GM12872 (cell line): ENCODE results near the gene PTPN7.

Source experiments
- TF ChIP-seq, protein P1 (sequence below): IDR thresholded peaks from 3 replicates; pipeline ENCODE4 v1.5.1; 2011; ENCODE audit warnings: low read depth, mild to moderate bottlenecking, low read length, moderate library complexity; ENCODE audit not compliant: insufficient read depth

Gene PTPN7

DNA sequence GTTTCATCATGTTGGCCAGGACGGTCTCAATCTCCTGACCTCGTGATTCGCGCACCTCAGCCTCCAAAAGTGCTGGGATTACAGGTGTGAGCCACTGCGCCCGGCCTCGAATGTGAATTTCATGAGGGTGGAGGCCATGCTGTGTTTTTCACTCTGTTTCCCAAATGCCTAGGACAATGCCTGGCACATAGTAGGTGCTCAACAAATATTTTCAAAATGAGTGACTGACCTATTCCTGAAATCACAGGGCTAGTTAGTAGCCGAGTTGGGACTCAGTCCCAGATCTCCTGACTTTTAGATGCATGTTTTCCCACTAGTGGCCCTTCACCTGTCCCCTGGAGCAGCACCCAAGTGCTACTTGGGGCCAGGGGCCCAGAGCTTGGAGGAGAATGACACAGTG is 44.1 kb downstream of the PTPN7 start:
- TF ChIP-seq, protein P1, sequence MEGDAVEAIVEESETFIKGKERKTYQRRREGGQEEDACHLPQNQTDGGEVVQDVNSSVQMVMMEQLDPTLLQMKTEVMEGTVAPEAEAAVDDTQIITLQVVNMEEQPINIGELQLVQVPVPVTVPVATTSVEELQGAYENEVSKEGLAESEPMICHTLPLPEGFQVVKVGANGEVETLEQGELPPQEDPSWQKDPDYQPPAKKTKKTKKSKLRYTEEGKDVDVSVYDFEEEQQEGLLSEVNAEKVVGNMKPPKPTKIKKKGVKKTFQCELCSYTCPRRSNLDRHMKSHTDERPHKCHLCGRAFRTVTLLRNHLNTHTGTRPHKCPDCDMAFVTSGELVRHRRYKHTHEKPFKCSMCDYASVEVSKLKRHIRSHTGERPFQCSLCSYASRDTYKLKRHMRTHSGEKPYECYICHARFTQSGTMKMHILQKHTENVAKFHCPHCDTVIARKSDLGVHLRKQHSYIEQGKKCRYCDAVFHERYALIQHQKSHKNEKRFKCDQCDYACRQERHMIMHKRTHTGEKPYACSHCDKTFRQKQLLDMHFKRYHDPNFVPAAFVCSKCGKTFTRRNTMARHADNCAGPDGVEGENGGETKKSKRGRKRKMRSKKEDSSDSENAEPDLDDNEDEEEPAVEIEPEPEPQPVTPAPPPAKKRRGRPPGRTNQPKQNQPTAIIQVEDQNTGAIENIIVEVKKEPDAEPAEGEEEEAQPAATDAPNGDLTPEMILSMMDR: no peak

DNA sequence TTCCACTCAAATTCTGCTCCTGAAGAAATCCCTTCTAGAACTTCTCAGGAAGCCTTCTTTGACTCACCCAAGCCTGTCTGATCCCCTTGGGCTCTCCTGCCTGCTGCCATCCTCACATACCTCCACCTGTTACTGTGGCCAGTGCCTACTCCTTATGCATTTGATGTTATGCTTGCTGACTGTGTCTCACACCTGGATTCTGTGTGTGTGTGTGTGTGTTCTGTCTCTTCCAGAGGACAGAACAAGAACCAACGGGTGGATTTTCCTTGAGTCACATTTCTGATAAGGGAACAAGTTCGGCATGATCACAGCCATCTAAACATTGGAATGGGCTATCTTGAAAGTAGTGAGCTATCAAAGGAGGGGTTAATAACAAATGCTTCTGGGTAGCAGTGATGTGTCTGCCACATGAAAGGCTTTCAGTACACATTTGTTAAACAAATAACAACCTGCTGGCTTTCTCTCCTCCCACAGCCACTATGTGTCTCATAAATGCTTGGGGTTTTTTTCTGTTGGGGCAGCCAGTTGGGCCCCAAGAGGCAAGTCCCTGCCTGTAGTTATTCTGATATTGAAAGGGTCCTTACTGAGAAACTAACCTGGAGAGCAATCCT is 46.6 kb downstream of the PTPN7 start:
- TF ChIP-seq, protein P1: no peak

DNA sequence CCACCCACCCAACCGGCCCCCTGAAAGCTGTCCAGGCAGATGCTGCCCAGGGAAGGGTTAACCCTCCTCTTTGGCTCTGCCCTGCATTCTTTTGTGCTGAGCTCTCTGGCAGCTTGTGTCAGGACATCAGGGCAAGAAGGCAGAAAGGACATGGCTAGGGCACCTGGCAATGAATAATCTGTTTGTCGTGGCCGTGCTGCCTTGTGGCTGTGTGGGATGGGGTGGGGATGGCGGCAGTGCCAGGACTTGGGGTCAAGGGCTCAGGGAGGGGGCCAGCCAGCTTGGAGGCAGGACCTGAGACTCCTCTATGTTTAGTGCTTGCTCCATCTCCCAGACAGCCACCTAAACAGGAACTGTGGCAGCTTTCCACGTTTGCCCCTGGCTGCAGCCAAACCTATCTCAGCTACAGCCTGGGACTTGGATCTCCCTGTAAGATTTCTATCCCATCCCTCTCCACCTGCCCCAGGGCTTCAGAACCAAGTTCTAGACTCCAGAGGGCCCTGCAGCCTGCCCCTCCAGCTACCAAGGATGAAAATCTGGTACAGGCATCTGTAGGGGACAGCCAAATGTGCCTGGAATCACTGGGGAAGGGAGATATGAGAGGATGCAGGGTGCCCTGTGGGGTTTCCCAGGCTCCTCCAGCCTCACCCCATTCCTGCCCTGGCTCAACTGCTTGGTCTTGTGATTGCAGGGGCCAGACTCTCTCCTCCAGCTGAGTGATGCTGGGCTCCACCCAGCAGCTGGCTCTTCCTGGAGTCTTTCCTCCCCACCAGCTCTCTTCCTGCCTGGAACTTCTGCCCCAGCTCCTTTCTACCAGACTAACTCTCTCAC is 47.3 kb downstream of the PTPN7 start:
- TF ChIP-seq, protein P1: no peak

DNA sequence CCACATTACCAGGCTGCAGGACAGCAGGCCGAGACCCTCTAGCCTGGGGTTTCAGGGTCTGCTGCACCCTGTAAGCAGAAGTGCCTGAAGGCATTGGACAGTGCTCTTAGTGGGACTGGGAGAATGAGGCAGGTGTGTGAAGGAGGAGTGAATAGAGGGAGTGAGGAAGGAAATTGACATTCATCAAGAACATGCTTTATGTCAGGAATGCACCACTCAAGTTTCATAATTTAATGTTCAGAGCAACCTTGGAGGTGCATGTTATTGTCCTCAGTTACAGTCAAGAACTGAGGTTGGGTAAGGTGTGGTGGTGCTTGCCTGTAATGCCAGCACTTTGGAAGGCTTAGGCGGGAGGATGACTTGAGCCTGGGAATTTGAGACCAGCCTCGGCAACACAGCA is 49.4 kb downstream of the PTPN7 start:
- TF ChIP-seq, protein P1: no peak

DNA sequence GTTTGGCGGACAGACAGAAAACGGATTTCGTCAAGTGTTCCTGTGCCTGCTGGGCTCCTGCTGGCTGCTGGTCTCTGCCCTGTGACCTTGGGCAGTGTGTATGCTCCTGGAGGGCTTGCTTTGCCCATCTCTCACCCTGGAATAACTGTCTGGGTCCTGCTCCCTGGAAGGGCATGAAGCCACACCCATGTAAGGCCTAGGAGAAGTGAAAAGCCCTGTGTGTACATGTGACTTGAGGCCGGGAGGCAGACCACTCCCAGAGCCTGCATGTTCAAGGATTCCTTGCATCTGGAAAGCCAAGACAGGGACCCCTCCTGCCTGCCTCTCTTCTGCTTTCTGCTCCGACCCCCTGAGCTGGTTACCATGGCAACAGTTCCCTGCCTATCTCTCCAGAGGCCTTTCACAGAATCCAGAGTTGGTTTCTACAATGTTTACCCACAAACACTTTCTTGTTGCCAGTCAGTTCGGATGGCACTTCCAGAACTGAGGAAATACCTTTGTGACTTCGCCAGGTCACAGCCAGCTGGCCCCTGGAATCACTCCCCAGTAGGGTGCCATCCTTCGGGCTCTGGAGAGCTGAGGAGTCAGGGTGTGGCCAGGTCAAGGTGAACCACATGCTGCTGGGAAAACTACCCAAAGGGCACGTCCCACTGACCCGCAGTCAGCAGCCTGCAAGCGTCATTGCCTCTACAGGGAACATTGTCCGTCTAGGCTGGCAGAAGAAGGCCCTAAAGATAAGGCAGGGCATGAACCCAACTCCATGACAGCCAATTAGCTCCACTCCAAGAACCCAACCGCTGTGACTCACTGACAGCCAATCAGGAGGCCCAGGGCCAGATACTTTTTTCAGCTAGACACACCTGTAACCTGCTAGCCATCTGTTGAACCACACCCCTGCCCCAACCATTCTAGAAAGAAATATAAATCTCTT is 52.3 kb downstream of the PTPN7 start:
- TF ChIP-seq, protein P1: no peak

DNA sequence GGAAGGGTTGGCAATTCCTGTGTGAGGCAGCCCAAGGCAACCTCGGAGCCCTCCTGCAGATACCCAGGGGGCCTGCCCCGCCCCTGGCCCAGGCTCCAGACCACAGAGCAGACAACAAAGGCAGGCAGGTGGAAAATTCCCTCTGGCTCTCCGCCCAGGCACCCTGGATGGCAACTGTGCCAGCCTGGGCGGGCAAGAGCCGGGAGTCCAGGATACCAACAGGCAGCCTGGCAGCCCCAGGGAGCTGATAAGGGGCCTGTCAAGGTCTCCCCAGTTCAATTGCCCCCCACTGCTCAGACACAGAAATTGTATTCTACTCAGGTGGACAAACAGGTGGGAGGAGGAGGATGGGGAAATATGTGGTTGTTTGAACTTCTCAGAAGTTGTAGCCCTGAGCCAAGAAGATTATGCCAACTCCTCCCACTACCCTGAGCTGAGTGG is 53.1 kb downstream of the PTPN7 start:
- TF ChIP-seq, protein P1: no peak
